Breast epithelium (tissue), 3 donors: ENCODE results near the gene FAM89B.

Experiments used
- POLR2A ChIP-seq: fragments of 450-650 bp; IDR thresholded peaks from one replicate; pipeline ENCODE4 v1.6.1; 2016; ENCODE audit warnings: antibody characterized with exemption, mild to moderate bottlenecking, moderate library complexity
- POLR2AphosphoS5 ChIP-seq, 3 donors: sonication (generic); formaldehyde crosslinking; IDR thresholded peaks; one replicate each; pipeline ENCODE4 v1.6.1; 2017; ENCODE audit warnings: antibody characterized with exemption in 3 of 3
- TF ChIP-seq, protein P1 (sequence below), 3 donors: fragments of 450-650 bp; IDR thresholded peaks; one replicate each; pipeline ENCODE4 v1.5.1; 2016 to 2017; ENCODE audit warnings: antibody characterized with exemption in 3 of 3, mild to moderate bottlenecking in 3 of 3, moderate library complexity in 3 of 3

DNA sequence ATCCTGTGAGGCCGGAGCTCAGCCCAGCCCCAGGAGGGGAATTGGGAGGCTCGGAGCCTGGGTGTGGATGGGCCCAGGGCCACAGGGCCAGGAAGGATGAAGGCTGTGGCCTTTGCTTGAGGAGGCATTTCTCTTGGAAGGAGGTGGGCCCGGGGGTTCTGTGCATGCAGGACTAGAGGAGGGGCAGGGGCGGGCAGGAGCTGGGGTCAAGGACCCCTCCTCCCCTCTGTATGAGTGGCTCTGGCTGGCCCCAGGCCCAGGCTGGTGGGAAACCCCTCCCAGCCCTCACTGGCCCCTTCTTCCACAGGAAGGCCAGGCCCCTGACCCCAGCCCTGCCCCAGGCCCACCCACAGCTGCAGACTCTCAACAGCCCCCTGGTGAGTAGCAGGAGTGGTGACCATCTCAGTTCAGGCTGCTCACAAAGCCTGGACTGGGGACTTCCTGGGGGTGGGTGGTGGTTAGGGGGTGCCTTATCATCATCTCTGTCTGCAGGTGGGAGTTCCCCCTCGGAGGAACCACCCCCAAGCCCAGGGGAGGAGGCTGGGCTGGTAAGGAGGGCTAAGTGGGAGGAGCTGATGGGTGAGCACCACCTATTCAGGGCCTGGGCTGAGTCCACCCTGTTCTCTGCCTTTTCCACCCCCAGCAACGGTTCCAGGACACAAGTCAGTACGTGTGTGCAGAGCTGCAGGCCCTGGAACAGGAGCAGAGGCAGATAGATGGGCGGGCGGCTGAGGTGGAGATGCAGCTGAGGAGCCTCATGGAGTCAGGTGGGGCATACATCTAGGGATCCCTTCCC is 17.3 kb downstream of the FAM89B start:
- TF ChIP-seq, protein P1, sequence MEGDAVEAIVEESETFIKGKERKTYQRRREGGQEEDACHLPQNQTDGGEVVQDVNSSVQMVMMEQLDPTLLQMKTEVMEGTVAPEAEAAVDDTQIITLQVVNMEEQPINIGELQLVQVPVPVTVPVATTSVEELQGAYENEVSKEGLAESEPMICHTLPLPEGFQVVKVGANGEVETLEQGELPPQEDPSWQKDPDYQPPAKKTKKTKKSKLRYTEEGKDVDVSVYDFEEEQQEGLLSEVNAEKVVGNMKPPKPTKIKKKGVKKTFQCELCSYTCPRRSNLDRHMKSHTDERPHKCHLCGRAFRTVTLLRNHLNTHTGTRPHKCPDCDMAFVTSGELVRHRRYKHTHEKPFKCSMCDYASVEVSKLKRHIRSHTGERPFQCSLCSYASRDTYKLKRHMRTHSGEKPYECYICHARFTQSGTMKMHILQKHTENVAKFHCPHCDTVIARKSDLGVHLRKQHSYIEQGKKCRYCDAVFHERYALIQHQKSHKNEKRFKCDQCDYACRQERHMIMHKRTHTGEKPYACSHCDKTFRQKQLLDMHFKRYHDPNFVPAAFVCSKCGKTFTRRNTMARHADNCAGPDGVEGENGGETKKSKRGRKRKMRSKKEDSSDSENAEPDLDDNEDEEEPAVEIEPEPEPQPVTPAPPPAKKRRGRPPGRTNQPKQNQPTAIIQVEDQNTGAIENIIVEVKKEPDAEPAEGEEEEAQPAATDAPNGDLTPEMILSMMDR (IDR thresholded peaks at IDR 0.05), result no peak
- TF ChIP-seq POLR2AphosphoS5 (IDR thresholded peaks at IDR 0.05) (no peak), POLR2A (no peak)
